GM18498 (cell line): Measurements from ENCODE around the gene FANCC.

Experiments used
- ATAC-seq: cut with Tn5 transposase; IDR thresholded peaks from one replicate; pipeline ENCODE4 v1.9.1; 2021; ENCODE audit warnings: mild to moderate bottlenecking, moderate library complexity; ENCODE audit not compliant: unreplicated experiment

Gene FANCC

DNA sequence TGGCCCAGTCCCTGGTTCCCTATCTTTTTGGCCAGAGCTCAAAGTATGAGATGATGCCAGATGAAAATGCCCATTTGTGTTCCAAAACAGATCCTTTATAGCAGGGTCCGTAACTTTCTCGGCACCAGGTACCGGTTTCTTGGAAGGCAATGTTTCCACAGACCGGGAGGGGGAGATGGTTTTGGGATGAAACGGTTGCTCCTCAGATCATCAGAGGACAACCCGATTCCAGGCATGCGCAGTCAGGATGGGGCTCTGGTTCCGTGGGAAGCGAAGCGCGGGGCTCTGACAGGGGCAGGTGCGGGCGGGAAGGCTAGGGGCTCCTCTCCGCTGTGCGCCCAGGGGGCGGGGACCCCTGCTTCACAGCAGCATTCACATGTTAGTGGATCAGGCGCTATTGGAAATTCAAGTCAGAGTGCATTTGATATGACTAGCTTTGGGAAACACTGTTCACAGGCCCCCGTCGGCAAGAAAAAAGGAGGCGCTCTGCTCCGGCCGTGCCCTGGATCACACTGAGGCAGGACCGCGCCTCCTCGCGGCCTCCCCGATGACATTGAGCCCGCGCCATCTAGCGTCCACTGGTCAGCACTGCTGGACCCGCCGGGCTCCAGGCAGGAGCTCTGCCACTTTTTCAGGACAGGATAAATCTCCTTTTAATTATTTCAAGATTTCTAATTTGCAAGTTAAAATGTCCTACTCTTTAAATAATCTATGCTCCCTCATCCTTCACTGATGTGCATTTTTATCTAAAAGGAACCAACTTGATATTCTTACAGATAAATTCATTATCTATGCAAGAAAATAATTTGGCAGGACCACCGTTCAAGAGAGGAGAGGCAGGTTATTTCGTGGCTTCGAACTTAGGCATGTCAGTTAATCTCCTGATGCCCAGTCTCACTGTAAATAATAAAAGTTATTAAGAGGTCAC lies 190.0 kb downstream of the FANCC start:
- peak; percentile 61 for ATAC-seq

- ATAC-seq, result no peak
These were observed 190.8 kb downstream of the FANCC start for GRCh38 chr9:95126739-95127138.

DNA sequence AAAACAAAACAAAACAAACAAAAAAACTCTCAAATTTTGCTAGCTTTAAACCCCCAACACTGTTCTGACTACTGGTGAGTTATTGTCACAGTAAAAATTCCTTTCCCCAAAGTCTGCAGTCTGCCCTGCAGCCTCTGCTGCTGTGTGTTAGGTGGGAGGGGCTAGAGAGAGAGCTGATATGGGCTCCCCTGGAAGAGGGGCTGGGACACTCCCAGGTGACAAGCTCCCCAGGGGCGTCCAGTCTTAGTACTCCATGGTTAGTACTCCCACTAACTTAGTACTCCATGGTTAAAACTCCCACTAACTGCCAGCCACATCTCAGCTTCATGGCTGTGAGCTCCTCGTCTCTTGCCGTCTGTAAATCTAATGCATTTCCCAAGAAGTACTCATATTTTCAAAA lies 191.9 kb downstream of the FANCC start:
- no peak for ATAC-seq

DNA sequence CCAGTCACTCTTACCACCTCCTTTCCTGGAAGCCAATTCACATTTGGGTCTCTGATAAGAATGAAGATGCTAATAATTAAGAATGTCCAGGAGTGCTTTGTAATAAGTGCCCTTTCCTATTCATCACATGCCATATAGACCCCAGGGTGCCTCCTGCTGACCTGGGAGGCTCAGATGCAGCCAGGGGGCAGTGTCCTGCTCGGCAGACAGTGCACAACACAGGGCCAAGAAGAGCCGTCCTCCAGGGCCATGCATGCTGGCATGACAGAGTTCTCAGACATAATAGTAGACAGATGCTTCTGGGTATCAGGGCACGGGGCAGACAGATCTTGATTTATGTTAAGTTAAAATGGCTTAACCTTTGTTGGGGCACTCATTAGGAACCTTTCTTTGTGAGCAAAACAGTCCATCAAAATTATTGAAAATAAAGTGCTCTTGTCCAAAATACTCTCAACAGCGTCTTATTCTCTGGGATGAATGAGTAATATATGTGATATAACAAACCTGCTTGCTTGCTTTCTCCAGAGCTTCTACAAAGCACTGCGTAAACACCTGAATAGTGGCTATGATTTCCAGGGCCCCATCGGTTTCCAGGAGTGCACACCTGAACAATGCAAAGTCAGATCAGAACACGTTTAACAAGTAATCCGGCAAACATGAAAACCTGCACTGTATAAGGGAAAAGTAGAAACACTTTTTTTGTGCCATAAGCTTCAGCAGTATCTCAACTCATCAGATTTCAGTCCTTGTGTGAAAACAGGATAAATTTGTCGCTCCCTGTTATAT lies 192.7 kb downstream of the FANCC start:
- no peak for ATAC-seq

- ATAC-seq, result no peak
These were observed 196.6 kb downstream of the FANCC start for GRCh38 chr9:95120781-95121370.

DNA sequence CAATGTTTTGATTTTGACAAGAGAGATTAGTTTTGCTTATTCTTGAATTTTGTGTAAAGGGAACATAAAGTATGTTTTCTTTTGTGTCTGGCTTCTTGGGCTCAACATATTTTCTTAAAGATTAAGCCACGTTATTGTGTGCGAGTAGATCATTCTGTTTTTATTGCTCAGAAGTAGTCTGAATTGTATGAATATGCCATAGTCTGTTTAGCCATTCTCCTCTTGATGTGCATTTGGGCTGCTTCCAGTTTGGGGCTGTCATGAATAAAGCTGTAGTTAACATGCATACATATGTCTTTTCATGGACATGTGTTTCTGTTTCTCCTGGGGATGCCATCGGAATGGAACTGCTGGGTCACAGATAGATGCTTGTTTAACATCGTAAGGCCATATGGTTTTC lies 198.9 kb downstream of the FANCC start:
- ATAC-seq, result no peak

DNA sequence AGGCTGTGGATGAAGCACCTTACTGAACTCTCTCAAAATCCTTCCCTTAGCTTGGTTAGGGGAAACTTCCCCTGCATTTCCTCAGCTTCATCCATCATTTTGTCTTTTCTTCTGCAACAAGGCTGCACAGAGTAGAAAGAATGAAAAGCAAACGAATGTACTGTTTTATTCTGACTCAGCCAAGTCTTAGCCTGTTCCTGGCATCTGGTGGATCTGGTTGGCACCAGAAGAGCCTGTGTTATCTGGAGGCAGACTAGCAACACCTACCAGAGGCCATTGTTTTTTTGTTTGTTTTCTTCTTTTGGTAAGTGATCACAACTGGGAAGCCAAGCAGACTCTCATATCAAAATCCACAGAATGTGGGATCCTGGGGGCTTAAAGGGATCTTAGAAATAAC lies 200.7 kb downstream of the FANCC start:
- ATAC-seq, result no peak

GRCh38 chr9:95116002-95116807 lies 201.3 kb downstream of the FANCC start:
- no peak for ATAC-seq

DNA sequence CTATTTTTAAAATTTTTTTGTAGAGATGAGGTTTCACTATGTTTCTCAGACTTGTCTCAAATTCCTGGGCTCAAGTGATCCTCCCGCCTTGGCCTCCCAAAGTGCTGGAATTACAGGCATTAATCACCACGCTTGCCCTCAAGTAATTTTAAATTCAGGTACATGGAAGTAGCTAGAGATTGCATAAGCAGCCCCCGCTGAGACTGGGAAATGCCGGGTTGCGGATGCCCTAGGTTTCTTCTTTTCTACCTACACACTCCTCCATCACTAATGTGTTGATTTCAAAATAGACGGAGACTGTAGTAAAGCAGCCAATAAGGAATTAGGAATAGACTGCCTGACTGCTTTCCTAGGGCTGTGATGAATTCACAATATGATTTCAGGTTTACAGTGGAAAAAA lies 202.4 kb downstream of the FANCC start:
- no peak for ATAC-seq

GRCh38 chr9:95112436-95113280 lies 204.9 kb downstream of the FANCC start:
- ATAC-seq, result no peak

DNA sequence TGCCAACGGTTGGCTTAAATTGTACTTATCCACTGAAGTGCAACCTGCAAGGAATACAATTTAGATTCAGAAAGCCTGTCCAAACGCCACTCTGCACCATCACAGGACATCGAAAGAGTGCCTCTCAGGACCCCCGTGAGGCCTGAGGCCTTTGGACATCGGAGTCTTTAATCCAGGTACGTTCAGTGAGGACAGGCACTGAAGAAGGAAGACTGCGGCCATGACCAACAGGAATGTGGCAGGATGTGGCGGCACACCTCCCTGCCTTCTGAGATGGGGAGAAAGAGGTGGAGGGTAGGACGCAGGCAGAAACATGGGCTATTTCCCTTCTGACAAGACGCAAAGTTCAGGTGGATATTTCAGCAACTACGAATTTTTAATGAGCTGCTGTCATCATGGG lies 205.8 kb downstream of the FANCC start:
- ATAC-seq, result no peak

GRCh38 chr9:95110921-95111525 lies 206.5 kb downstream of the FANCC start:
- ATAC-seq, result no peak

DNA sequence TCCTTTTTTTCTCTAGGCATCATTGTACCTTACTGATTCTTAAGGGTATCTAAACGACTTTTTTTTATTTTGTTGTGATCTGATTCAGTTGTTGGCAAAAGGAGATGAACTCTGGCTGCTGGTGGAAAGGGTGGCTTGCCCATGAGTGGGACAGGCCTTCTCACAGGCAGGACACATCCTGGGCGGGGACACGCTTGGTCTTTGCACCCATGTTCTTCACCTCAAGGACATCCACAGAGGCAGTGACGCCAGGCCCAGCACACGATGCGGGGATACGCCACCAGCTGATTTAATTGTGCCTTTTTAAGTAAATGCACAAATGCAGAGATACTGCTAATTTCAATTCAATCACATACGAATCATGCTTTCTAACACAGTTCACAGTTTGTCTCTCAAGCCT lies 208.1 kb downstream of the FANCC start:
- ATAC-seq, result no peak

DNA sequence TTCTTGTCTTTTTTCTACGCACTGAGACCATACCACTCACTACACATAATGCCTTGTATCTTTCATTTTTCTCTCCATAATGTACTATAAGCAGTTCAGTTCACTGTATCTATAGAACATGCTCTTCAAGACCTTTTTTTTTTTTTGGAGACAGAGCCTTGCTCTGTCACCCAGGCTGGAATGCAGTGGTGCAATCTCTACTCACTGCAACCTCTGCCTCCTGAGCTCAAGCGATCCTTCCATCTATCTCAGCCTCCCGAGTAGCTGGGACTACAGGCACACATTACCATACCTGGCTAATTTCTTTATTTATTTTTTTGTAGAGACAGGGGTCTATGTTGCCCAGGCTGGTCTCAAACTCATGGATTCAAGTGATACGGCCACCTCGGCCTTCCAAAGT lies 208.7 kb downstream of the FANCC start:
- no peak for ATAC-seq

- ATAC-seq, result no peak
These were observed 209.5 kb downstream of the FANCC start for GRCh38 chr9:95107976-95108375.

DNA sequence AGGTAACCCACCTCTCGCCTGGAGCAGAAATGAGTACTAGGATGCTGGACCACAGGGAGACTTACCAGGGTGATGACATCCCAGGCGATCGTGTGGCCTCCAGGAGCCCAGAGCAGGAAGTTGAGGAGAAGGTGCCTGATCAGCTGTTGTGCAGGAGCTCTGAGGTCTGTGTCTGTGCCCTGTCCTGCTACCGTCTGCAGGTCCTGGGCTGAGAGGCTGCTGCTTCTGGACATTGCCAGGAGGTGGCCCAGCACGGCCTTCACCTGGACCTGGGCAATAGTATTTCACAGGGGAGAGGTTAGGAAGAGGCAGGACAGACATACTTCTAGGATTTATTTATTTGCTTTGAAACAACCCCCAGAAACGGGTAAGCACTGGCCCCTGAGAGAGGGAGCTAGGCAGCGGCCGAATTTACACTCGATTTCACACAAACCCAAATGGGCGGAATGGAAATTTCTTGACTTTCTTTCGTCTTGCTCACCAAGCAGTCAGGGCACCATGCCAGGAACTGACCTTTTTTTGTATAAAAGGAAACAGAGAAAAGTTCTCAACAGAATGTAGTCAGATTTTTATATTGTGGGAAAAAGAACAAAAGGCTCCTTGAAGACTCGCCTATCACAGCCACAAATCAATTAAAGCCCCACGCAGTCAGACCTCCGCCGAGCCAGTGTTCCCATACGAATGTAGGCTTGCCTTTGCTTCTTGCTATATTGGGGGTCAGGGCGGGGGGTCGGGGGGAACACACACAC lies 210.3 kb downstream of the FANCC start:
- no peak for ATAC-seq

DNA sequence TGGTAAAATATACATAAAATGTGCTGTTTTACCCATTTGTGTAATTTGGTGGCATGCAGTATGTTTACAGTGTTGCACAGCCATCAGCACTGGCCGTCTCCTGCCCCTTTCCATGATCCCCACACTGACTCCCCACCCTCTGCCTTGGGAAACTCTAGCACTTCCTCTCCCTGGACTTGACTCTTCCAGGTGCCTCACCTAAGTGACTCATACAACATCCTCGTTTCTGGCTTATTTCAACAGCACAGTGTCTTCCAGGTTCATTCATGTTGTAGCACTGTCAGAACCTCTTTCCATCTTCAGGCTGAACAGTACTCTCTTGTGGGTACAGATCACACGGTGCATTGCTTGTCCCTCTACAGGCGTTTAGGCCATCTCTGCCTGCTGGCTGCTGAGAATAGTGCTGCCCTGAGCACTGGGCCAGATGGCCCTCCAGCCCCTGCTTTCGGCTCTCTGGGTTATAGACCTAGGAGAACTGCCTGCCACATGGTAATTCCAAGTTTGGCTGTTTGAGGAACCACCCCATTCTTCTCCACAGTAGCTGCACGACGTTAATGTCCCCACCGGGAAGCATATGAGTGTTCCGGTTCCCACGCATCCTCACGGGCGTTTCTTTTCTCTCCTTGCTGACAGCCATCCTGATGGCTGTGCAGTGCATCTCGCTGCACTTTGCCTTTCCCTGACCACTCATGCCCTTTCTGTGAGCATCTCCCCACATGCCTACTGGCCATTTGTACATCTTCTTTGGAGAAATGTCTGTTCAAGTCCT lies 211.8 kb downstream of the FANCC start:
- ATAC-seq, result no peak

GRCh38 chr9:95104980-95105379 lies 212.5 kb downstream of the FANCC start:
- no peak for ATAC-seq
